MCF 10A (cell line): ENCODE data around the gene CAMKMT. TPM values are rescaled to one million over a fixed set of nuclear protein-coding genes. Genes with fewer than 3 reads are reported as not detected.

Source experiments
- BruUV-seq: library from RNA; stranded (reverse); fragments of 400-500 nt; replicated peaks from 2 replicates; lab custom pipeline; 2021; lab: Mats Ljungman, UMichigan
- CTCF ChIA-PET: fragments of 300-600 bp; sonication (Branson Sonifier 250); formaldehyde crosslinking; extraction: SDS; loops from one replicate; lab custom pipeline; 2021; ENCODE audit warnings: antibody characterized with exemption, inconsistent platforms; lab: Yijun Ruan, JAX
- POLR2A ChIA-PET: fragments of 300-600, 350-650 bp; sonication (Branson Sonifier 250); formaldehyde crosslinking; extraction: SDS; loops from one replicate; lab custom pipeline; 2020; ENCODE audit warnings: antibody characterized with exemption, inconsistent platforms; lab: Yijun Ruan, JAX
- DNase-seq: peaks from one replicate; pipeline ENCODE4 v3.0.0-alpha.2; 2018; ENCODE audit not compliant: unreplicated experiment
- H3K27ac Mint-ChIP-seq: one replicate; pipeline ENCODE4 v1.8.0; 2022; ENCODE audit warnings: mild to moderate bottlenecking, low read depth, mixed read lengths; ENCODE audit not compliant: unreplicated experiment
- H3K27me3 Mint-ChIP-seq: one replicate; pipeline ENCODE4 v1.8.0; 2022; ENCODE audit warnings: mixed read lengths; ENCODE audit not compliant: insufficient read depth, unreplicated experiment
- H3K36me3 Mint-ChIP-seq: one replicate; pipeline ENCODE4 v1.8.0; 2022; ENCODE audit warnings: mild to moderate bottlenecking, moderate library complexity, mixed read lengths; ENCODE audit not compliant: insufficient read depth, unreplicated experiment
- H3K4me1 Mint-ChIP-seq: one replicate; pipeline ENCODE4 v1.8.0; 2022; ENCODE audit warnings: mixed read lengths; ENCODE audit not compliant: insufficient read depth, unreplicated experiment
- H3K4me3 Mint-ChIP-seq: one replicate; pipeline ENCODE4 v1.8.0; 2022; ENCODE audit warnings: mild to moderate bottlenecking, moderate library complexity, mixed read lengths; ENCODE audit not compliant: unreplicated experiment
- H3K9me3 Mint-ChIP-seq: one replicate; pipeline ENCODE4 v1.8.0; 2022; ENCODE audit warnings: mixed read lengths; ENCODE audit not compliant: unreplicated experiment
- CTCF ChIP-seq: fragments of 200-600 bp; IDR thresholded peaks from one replicate; pipeline ENCODE4 v1.8.0; 2022; ENCODE audit warnings: antibody characterized with exemption, mild to moderate bottlenecking; ENCODE audit not compliant: unreplicated experiment
- intact Hi-C: fragments of 100-400 bp; cut with micrococcal nuclease; formaldehyde crosslinking; loops from 2 replicates; pipeline ENCODE4 v1.14.1; 2022
- total RNA-seq: library from RNA; stranded (reverse); gene quantifications from 2 replicates; pipeline ENCODE4 v1.2.3, GENCODE V29; 2022

The CAMKMT gene
- total RNA-seq, 1 experiment from 2014 or later = 9.9 TPM

DNA sequence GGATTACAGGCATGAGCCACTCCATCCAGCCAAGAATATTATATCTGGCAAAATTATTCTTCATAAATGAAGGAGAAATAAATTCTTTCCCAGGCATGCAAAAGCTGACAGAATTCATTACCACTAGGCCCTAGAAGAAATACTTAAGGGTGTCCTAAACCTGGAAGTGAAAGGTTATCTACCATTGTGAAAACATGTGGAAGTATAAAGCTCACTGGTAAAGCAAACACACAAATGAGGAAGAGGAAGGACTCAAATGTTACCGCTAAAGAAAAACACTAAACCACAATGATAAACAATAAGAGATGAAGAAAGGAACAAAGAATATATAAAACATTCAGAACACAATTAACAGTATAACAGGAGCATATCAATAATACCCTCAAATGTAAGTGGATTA is 171.8 kb downstream of the CAMKMT start:
- Mint-ChIP-seq H3K9me3 (no peaks in the 10 kb centered on the region), H3K27me3 (no peaks in the 10 kb centered on the region), H3K27ac (no peak overlapping the region), H3K36me3 (no peaks in the 10 kb centered on the region), H3K4me3 (no peak overlapping the region), H3K4me1 (peaks cover 35% of the 10 kb centered on the region)
- intact Hi-C loops = no loop called here
- no peak for DNase-seq
- no TSS peak for BruUV-seq
- CTCF ChIA-PET = interaction anchor here (1.0 to 2.1 kb wide), 2 partner anchors 11 to 17 kb away, joined by 3 to 8 read pairs; no protein-coding TSS in a partner anchor
- POLR2A ChIA-PET = interaction anchor here (0.9 to 1.0 kb wide), 2 partner anchors 10 to 15 kb away, joined by 3 to 4 read pairs; no protein-coding TSS in a partner anchor
- no peak for TF ChIP-seq CTCF

DNA sequence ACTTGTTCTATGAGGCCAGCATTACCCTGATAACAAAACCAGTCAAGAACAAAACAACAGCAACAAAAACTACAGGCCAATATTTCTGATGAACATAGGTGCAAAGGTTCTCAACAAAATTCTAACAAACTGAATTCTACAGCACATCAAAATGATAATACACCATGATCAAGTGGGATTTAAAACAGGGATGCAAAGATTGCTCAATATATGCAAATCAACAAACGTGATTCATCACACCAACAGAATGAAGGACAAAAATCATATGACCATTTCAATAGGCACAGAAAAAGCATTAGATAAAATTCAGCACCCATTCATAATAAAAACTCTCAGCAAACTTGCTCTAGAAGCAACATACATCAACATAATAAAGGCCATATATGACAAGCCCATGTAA is 173.6 kb downstream of the CAMKMT start:
- intact Hi-C loops = no loop called here
- H3K9me3 Mint-ChIP-seq = no peaks in the 10 kb centered on the region
- no peaks in the 10 kb centered on the region for H3K36me3 Mint-ChIP-seq
- no peak for DNase-seq
- ChIA-PET POLR2A (no interaction called here), CTCF (no interaction called here)
- H3K27ac Mint-ChIP-seq = peak overlapping the region; percentile 51
- BruUV-seq = no TSS peak
- H3K4me1 Mint-ChIP-seq = peaks cover 18% of the 10 kb centered on the region
- TF ChIP-seq CTCF = no peak
- no peaks in the 10 kb centered on the region for H3K27me3 Mint-ChIP-seq
- H3K4me3 Mint-ChIP-seq = no peak overlapping the region

DNA sequence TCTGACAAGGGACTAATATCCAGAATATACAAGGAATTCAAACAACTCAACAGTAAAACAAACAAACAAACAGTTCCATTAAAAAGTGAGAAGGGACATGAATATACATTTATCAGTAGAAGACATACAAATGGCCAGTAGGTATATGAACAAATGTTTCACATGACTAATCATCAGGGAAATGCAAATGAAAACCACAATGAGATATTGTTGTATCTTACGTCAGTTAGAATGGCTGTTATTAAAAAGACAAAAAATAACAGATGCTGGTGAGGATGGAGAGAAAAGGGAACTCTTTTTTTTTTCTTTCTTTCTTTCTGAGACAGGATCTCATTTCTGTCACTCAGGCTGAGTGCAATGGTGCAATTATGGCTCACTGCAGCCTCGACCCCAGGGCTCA is 175.5 kb downstream of the CAMKMT start:
- no peak for TF ChIP-seq CTCF
- no peaks in the 10 kb centered on the region for H3K27me3 Mint-ChIP-seq
- no peaks in the 10 kb centered on the region for H3K9me3 Mint-ChIP-seq
- intact Hi-C loops = no loop called here
- DNase-seq = no peak
- H3K27ac Mint-ChIP-seq = no peak overlapping the region
- no peak overlapping the region for H3K4me3 Mint-ChIP-seq
- ChIA-PET POLR2A (no interaction called here), CTCF (no interaction called here)
- peaks cover 18% of the 10 kb centered on the region for H3K4me1 Mint-ChIP-seq
- no peaks in the 10 kb centered on the region for H3K36me3 Mint-ChIP-seq
- no TSS peak for BruUV-seq

GRCh38 chr2:44542520-44542919 is 180.8 kb downstream of the CAMKMT start:
- peaks cover 5% of the 10 kb centered on the region for H3K36me3 Mint-ChIP-seq
- ChIA-PET POLR2A (interaction anchor here (0.7 to 1.2 kb wide), 3 partner anchors 8 to 12 kb away, joined by 3 to 4 read pairs (median 3); no protein-coding TSS in a partner anchor), CTCF (interaction anchor here (0.6 kb wide), 1 partner anchor 36 kb away, joined by 3 read pairs; no protein-coding TSS in a partner anchor)
- no peak overlapping the region for H3K27ac Mint-ChIP-seq
- H3K4me1 Mint-ChIP-seq = peaks cover 17% of the 10 kb centered on the region
- intact Hi-C loops = loop anchor here (10.0 kb wide), 1 partner anchor 68 kb away; no protein-coding TSS in a partner anchor
- no TSS peak for BruUV-seq
- TF ChIP-seq CTCF = no peak
- H3K27me3 Mint-ChIP-seq = no peaks in the 10 kb centered on the region
- H3K4me3 Mint-ChIP-seq = no peak overlapping the region
- H3K9me3 Mint-ChIP-seq = no peaks in the 10 kb centered on the region
- DNase-seq = no peak
